HepG2 (cell line): ENCODE measurements around the gene NSUN6. TPM values are rescaled to one million over a fixed set of nuclear protein-coding genes. Genes with fewer than 3 reads are reported as not detected.
A peak's percentile ranks its signal among the peaks of the same experiment; 100 is the strongest.

Experiments used
- CHD2 ChIP-seq: IDR thresholded peaks from 2 replicates; pipeline ENCODE4 v1.6.1; 2011; ENCODE audit warnings: low read depth, low read length, improper control_type of control experiment
- DZIP1 ChIP-seq: sonication (generic); formaldehyde crosslinking; IDR thresholded peaks from 2 replicates; pipeline ENCODE4 v1.5.0; 2020; ENCODE audit warnings: mild to moderate bottlenecking, missing genetic modification reagents
- E2F2 ChIP-seq: sonication (generic); formaldehyde crosslinking; IDR thresholded peaks from 2 replicates; pipeline ENCODE4 v1.4.0; 2020; ENCODE audit warnings: missing genetic modification reagents, borderline replicate concordance
- HMGA1 ChIP-seq: sonication (generic); formaldehyde crosslinking; conservative IDR thresholded peaks from 2 replicates; pipeline ENCODE4 v1.4.0; 2020; ENCODE audit warnings: missing genetic modification reagents
- IKZF5 ChIP-seq: IDR thresholded peaks from 2 replicates; pipeline ENCODE4 v1.6.1; 2018; ENCODE audit warnings: missing genetic modification reagents, mild to moderate bottlenecking, missing compliant biosample characterization
- KDM5B ChIP-seq: sonication (generic); formaldehyde crosslinking; IDR thresholded peaks from 2 replicates; pipeline ENCODE4 v1.4.0; 2020; ENCODE audit warnings: missing genetic modification reagents, mild to moderate bottlenecking, borderline replicate concordance
- KLF15 ChIP-seq: sonication (generic); formaldehyde crosslinking; IDR thresholded peaks from 2 replicates; pipeline ENCODE4 v1.8.1; 2023; ENCODE audit warnings: borderline replicate concordance, mild to moderate bottlenecking, inconsistent platforms, missing genetic modification reagents, mixed read lengths
- NR2F1 ChIP-seq, 2 experiments: fragments of 450-650 bp in 1 of 2; formaldehyde crosslinking in 1 of 2; IDR thresholded peaks; 2 replicates each; pipeline versions ENCODE4 v1.5.0 to v1.6.1; 2016 to 2020; ENCODE audit warnings: mild to moderate bottlenecking in 1 of 2, missing compliant biosample characterization in 1 of 2, missing genetic modification reagents in 1 of 2, moderate library complexity in 1 of 2
- SATB2 ChIP-seq: sonication (generic); formaldehyde crosslinking; IDR thresholded peaks from 2 replicates; pipeline ENCODE4 v1.5.0; 2020; ENCODE audit warnings: missing genetic modification reagents
- ZFP36L2 ChIP-seq: sonication (generic); formaldehyde crosslinking; IDR thresholded peaks from 2 replicates; pipeline ENCODE4 v1.4.0; 2020; ENCODE audit warnings: missing genetic modification reagents
- ZNF142 ChIP-seq: sonication (generic); formaldehyde crosslinking; IDR thresholded peaks from 2 replicates; pipeline ENCODE4 v1.4.0; 2020; ENCODE audit warnings: missing genetic modification reagents
- ZNF251 ChIP-seq: sonication (generic); formaldehyde crosslinking; IDR thresholded peaks from 2 replicates; pipeline ENCODE4 v1.9.0; 2021; ENCODE audit warnings: mild to moderate bottlenecking, missing genetic modification reagents
- ZNF33B ChIP-seq: sonication (generic); formaldehyde crosslinking; IDR thresholded peaks from 2 replicates; pipeline ENCODE4 v1.5.1; 2020; ENCODE audit warnings: mild to moderate bottlenecking, missing genetic modification reagents
- ZNF441 ChIP-seq: sonication (generic); formaldehyde crosslinking; IDR thresholded peaks from 2 replicates; pipeline ENCODE4 v1.7.0; 2021; ENCODE audit warnings: missing genetic modification reagents, borderline replicate concordance
- ZNF589 ChIP-seq: sonication (generic); formaldehyde crosslinking; conservative IDR thresholded peaks from 2 replicates; pipeline ENCODE4 v1.8.0; 2022; ENCODE audit warnings: mild to moderate bottlenecking, moderate library complexity, missing genetic modification reagents
- ZNF660 ChIP-seq: sonication (generic); formaldehyde crosslinking; IDR thresholded peaks from 2 replicates; pipeline ENCODE4 v1.5.1; 2020; ENCODE audit warnings: mild to moderate bottlenecking, low read depth, missing genetic modification reagents, borderline replicate concordance
- ZNF839 ChIP-seq: sonication (generic); formaldehyde crosslinking; IDR thresholded peaks from 2 replicates; pipeline ENCODE4 v1.4.0; 2020; ENCODE audit warnings: missing genetic modification reagents, mild to moderate bottlenecking, borderline replicate concordance
- ZSCAN22 ChIP-seq: sonication (generic); formaldehyde crosslinking; IDR thresholded peaks from 2 replicates; pipeline ENCODE4 v1.4.0; 2020; ENCODE audit warnings: mild to moderate bottlenecking, missing genetic modification reagents
- polyA plus RNA-seq, 8 experiments: library from polyadenylated mRNA; depleted of rRNA in 3 of 8; stranded (reverse) in 7 of 8; unstranded in 1 of 8; fragments of >200 nt; fragmentation: Illumina TruSeq in 4 of 8; extraction: Trizol in 4 of 8; gene quantifications; 2 replicates each; pipeline versions ENCODE4 v1.2.1 to v1.2.3, GENCODE V29; 2011 to 2016; ENCODE audit warnings: low read depth in 4 of 8, missing spikeins in 1 of 8, mixed read lengths in 1 of 8; ENCODE audit not compliant: insufficient read depth in 1 of 8
- total RNA-seq, 5 experiments: library from RNA; depleted of rRNA; stranded (reverse); fragments of >200 nt; fragmentation: Illumina TruSeq; extraction: Trizol; gene quantifications; 2 replicates each; pipeline ENCODE4 v1.2.3, GENCODE V29; 2016; ENCODE audit warnings: low read depth in 1 of 5

NSUN6 gene
- total and polyA plus RNA-seq, 2 of the 13 experiments (the other 11 are each of a cell fraction or from before 2014, with no cell fraction given) = 17.2 to 19.3 TPM

- TF ChIP-seq ZNF33B (CRISPR knock-in tag) = no peak
- no peak for TF ChIP-seq ZSCAN22
- TF ChIP-seq ZNF251 (CRISPR knock-in tag) = no peak
- no peak for TF ChIP-seq ZNF660 (CRISPR knock-in tag)
- TF ChIP-seq E2F2 (CRISPR knock-in tag) = no peak
- TF ChIP-seq ZNF839 (CRISPR knock-in tag) = no peak
- no peak; the same call in 1 of the 2 replicates for TF ChIP-seq DZIP1 (CRISPR knock-in tag)
- TF ChIP-seq ZNF142 = no peak
- TF ChIP-seq KLF15 (CRISPR knock-in tag) = no peak
- TF ChIP-seq IKZF5 (CRISPR knock-in tag) = peak; percentile 63; the same call in 1 of the 2 replicates
- TF ChIP-seq ZFP36L2 = no peak
- no peak for TF ChIP-seq HMGA1 (CRISPR knock-in tag)
- peak; percentile 74; the same call in 1 of the 2 replicates for TF ChIP-seq KDM5B (CRISPR knock-in tag)
- TF ChIP-seq NR2F1 (CRISPR knock-in tag; IDR thresholded peaks at IDR 0.05) = no peak
- peak; percentile 17; the same call in 1 of the 2 replicates for TF ChIP-seq ZNF441 (CRISPR knock-in tag)
- no peak for TF ChIP-seq ZNF589 (CRISPR knock-in tag)
- TF ChIP-seq CHD2 = no peak
- no peak for TF ChIP-seq SATB2 (CRISPR knock-in tag)
These were observed at the start of gene NSUN6 (continued) for GRCh38 chr10:18651324-18652007.
